ENCODE data around the gene ADGRD1.

The ADGRD1 gene

DNA sequence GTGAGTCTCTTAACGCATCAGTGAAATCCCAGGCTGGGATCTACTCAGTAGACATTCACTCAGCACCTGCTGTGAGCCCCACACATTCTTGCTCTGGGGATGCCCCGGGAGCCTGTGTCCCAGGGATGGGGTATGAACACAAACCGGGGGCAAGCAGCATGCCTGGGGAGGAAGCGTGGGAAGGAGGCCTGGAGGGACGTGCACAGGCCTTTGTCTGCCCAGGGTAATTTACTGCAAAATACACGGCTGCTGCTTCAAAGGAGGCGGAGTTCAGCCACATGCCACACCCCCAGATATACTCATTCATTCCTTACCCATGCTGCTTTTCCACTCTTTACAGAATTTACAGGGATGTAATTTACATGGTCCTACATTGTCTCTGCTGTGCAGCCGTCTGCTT is 187.8 kb downstream of the ADGRD1 start:
- DNase-seq: no peak

DNA sequence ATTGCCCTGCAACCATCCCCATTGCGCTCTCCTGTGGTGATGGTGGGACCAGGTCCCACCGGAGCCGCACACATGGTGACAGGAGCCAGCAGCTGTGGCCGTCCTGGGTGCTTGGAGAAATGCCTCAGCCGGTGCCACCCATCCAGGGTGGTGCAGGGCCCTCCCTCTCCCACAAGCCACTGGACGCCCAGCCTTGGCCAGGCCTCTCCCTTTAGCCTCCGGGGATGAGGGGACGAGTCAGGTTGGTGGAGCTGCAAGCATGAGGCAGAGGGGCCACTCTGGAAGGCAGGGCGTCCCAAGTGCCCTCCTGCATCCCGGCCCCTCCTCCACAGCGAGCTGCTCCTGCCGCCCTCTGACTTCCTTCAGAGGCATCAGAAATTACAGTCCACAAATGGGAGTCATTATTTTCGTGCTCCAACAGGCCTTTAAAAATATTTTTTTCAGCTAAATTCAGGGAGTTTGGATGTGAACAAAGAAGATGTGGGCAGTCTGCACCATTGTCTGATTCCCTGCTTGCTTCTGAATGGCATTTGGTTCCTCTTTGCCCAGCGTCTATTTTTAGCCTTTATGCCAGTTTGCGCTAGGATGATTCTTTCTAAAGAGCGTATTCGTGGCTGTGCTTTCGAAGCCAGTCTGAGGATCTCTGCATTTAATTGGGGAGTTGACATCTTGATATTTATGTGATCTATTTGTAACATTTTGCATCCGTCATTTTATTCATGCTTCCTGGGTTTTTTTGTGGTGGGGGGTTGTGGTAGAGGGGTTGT is 189.4 kb downstream of the ADGRD1 start:
- DNase-seq: no peak

DNA sequence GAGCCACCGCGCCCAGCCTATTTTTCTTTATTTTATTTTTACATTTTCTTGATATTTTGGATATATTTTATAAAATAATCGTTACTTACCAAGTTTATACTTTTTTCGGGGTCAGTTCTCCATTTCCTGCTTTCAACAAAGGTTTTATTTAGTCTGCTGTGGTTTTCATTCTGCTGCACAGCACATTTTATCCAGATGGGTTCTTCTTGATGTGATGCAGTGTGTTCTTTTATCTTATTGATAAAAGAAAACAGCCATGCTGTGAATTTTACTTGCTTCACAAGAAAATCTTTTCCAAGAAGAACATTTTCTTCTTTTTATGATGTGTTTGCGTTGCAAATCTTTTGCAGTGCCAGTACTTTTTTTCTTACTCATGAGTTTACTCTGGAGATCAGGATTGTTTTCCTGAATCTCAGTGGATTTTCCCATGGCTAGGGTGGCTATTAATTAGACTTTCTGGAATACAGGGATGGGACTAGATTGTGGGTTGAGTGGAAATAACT is 192.5 kb downstream of the ADGRD1 start:
- no peak for DNase-seq

DNA sequence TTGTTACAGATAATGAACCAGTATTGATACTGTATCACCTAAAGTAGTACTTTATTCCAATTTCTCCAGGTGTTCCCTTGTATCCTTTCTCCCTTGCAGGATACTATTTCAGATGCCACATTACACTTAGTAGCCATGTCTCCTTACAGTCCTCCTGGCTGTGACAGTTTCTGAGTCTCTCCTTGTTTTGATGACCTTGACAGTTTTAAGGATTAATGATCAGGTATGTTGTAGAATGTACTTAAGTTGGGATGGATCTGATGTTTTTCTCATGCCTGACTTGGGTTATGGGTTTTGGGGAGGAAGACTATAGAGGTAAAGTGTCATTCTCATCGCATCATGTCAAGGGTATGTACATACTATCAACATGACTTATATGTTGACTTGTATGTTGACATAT is 193.6 kb downstream of the ADGRD1 start:
- no peak for DNase-seq

DNA sequence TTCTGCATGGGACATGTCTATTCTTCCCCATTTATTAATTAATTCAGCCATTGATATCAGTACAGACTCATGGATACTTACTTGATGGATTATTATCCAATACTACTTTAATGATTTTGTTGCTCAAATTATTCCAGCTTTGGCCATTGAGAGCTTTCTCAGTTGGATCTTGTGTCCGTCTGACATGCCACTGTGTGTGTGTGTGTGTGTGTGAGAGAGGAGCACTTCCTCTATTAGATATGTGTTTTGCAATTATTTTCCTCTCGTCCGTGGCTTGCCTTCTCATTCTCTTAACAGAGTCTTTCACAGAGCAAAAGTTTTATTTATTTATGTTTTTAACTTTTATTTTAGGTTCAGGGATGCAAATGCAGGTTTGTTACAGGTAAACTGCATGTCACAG is 194.2 kb downstream of the ADGRD1 start:
- no peak for DNase-seq

DNA sequence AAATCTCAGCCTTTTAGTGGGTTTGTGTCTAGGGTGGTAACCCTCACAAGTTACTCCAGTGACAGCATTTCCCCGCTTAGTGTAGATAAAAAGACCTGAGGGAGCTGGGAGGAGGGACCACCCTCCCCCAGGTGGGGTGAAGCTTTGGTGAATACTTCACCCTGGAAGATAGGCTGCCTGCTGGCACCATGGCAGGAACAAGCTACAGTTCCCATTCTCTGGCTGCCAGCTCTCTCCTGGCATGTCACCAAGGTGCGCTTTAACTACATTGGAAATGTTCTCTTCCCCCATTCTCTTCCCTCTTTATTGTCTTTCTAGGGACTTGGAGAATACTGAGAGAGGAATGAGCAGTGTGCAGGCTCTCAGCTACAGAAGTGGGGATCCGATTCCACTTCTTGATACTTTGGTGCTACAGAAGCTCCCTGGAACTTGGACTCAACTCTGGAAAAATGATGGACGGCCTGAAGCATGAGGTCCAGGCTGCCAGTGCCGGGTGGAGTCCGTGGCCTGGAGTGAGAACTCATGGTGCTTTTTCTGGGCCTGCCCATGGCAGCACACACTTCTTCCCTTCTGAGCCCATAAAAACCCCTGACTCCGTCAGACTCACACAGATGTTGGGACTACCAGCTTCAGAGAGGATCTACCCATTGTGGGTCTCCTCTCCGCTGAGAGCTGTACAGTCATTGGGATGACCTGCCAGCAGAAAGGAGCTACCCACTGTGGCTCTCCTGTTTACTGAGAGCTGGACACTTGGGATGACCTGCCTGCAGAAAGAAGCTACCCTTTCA is 198.0 kb downstream of the ADGRD1 start:
- DNase-seq: no peak

DNA sequence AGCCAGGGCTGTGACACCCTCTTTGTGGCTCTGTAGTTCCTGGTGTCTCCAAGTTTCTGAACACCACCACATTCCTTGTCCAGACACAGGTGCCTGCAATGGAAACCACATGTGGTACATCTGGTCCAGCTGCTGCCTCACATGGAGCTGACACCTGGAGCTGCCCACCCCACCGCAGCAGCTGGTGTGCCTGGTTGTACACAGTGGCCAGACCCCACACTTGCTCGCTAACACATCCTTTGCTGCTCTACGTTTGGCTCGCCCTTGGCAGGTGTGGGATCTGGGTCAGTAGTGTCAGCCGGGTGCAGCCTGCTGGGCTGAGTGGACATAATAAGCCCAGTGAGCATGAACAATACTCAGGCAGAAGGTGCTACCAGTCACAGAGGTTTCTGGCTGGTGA is 198.9 kb downstream of the ADGRD1 start:
- no peak for DNase-seq

DNA sequence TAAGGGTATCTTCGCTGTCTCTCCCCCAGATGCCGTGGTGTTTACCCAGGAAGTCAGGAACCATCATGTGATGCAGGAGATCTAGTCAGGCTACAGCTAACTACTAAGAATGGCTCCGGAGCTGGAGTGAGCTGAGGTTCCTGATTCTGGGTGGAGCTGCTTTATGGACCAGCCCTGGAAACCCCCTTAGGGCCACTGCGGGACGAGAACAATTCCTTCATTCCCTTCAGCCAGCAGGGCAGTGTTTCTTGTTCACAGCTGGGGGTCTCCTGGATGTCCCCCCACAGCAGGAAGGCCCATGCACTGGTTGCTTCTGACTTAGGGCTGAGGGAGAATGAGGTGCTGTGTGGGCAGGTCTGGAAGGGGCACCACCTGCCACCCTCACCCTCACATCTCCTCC is 199.3 kb downstream of the ADGRD1 start:
- no peak for DNase-seq

DNA sequence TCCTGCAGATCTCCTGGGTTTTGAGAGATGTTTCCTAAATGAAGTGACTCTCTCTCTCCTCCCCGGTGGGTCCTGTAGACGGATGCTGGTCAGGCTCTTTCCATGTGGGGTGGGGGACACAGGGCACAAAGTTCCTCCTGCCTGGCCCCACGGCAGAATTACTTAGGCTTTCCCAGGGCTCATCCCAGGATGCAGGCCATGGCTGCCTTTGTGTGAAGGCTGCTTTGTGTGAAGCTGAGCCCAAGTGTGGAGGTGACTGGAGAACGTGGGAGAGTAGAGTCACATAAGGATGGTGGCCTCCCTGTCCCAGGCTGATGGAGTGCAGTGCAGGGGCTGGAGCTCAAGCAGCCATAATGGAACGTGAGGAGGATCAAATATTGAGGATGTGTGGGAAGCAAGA is 200.2 kb downstream of the ADGRD1 start:
- DNase-seq: no peak

DNA sequence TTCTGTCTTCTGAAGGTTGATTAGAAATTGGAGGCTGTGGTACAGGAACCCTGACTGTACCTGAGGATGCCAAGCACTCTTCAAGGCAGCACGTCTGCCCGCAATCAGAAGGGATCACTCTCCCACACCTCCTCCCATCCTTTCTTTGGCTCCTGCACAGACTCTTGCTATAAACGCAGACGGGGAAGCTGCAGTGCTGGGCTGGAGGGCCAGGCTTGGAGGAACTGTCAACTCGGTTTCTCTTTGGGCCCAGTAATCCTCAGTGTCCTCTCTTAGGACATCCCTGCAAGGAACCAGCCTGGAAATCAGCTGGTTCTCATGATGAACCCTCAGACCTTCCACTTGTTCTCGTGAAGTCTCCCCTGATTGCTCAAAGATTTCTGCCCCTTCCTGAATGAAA is 201.4 kb downstream of the ADGRD1 start:
- DNase-seq: no peak

DNA sequence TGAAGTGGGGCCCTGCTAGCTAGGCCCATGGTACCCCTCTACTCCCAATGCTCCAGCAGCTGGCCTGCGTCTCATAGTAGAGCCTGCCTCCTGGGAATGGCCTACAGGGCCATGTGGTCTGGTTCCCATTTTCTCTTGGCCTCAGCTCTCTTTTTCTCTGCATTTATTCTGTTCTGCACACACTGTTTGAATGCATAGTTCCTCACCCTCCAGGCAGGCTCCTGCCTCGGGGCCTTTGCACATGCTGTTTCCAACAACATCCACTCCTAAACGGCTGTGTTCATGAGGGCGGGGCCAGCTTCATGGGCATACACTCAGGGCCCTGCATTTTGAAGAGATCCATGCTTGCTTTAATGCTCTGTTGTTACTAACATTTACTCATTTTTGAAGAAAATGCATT is 204.0 kb downstream of the ADGRD1 start:
- DNase-seq: no peak

DNA sequence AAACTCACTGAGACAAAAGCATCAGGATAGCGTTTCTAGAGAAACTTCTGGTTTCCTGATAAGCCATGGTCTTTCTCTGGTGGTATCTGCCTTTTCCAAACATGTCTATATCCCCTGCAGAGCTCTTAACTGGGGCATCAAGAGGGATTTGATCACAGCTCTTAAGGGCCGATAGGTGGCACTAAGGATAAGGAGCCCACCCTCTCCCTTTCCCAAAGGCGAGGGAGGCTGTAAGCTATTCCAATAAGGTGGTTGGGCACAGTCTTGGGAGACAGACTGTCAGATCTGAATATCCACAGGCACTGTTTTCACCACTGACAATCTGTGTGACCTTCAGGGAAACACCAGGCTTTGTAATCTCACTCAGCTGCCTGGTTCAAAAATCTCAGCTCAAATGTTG is 206.0 kb downstream of the ADGRD1 start:
- peak; percentile 3 for DNase-seq

DNA sequence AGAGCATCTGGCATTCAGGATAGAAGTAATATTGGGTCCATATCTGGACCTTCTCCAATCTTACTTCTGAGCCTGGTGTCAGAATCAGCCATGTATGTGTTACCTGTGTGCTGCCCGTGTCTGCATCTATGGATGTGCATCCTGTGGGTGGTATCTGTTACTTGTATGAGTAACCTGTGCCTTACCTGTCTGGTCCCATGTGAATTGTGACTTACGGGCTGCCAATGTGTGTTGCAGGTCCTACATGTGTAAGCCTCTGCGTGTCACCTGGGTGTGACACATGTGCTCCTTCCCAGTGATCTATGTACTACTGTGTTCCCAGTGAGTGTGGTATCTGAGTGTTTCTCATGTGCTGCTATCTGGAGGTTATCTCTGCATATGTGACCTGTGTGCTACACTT is 208.4 kb downstream of the ADGRD1 start:
- DNase-seq: no peak

DNA sequence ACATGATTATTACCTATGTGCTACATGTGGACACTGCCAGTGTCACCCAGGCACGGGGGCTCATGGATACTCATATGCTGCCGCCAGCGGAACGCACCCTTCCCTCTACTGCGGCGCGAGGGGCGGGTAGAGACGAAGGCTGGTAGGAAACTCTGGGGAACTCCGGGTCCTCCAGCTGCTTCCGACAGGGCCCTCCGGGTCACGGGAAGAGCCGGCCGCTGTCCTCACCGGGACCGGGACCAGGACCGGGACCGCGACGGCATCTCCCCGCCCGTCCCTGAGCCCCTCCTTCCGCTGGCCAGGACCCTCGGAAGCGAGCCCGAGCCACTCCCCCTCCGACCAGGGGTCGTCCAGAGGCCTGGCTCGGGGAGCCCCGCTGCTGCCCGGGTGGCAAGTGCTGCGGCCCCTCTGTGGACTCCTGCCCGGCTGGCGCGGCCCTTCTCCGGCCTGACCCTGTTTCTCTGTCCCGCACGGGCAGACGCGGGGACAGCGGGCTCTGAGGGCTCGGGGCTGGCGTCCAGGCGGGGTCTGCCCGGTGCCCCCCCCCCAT is 209.6 kb downstream of the ADGRD1 start:
- no peak for DNase-seq

DNA sequence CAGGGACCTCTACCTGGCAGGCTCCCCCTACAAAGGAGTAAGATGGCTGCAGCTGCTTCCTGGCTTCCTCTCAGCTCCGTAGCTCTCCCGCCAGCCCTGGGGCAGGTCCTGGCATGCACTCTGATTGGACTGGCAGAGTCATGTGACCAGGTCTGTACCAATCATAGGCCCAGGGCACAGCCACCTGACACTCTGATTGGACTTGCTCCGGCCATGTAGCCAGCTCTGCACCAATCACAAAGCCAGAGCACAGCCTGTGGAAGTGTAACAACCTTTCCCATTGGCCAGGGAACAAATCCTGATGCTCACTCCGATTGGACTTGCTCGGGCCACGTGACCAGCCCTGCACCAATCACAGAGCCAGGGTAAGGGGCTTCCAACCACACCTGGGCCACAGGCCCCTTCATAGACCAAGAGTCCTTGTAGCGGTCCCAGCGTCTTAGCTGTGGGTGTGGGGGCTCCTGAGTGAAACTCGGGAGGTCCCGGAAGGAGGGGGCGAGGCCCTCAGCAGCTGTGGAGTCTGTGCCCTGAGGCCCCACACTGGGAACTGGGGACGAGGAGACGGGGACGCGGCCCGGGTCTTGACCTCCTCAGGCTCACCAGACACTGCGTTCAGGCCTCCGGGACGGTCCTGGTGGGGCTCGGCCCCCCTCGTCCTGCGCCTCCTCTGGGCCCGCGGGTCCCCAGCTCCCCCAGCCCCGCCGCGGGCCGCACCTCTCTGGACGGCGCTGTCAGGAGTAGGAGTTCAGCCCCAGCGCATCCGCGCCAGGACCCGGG is 210.6 kb downstream of the ADGRD1 start:
- DNase-seq: no peak

DNA sequence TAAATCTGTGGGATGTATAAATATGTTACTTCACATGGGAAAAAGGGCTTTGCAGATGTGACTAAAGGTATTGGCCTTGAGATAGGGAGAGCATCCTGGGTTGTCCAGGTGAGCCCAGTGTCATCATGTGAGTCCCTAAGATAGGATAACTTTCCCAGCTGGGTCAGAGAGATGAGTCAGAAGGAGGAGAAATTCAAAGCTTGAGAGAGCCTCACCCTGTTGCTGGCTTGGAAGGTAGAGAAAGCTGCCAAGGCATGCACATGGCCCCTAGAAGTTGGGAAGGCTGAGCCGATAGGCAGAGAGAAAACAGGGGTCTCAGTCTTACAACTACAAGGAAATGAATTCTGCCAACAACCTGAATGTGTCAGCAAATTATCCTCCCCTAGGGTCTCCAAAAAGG is 213.0 kb downstream of the ADGRD1 start:
- DNase-seq: no peak

DNA sequence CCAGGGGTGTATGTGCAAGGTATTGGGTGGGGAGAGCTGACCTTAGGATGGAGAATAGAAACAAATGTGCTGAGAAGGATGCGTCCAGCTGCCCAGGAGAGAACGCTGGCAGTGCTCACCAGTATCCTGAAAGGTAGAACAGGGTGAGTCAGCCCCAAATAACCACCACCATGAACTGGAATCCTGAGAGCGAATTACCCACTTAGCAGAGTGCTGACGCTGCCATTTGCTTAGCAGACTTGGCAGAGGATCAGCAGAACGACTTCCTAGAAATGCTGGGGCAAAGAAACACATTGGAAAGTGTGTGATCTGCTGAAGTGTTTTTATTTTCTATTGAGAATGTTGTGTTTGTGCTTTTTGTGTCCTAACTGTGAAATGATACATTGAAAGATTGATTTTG is 213.6 kb downstream of the ADGRD1 start:
- no peak for DNase-seq

DNA sequence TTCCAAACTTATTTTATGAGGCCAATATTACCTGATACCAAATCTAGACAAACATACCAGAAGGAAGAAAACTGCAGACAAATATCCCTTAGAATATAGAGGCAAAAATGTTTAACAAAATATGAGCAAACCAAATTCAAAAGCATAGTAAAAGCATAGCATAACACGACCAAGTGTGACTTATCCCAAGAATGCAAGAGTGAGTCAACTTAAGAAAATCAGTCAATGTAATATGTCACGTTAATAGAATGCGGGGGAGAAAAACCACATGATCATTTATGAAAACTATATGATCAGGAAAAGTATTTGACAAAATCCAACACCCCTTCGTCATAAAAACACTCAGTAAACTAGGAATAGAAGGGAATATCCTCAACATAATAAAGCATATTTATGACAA is 217.3 kb downstream of the ADGRD1 start:
- no peak for DNase-seq

DNA sequence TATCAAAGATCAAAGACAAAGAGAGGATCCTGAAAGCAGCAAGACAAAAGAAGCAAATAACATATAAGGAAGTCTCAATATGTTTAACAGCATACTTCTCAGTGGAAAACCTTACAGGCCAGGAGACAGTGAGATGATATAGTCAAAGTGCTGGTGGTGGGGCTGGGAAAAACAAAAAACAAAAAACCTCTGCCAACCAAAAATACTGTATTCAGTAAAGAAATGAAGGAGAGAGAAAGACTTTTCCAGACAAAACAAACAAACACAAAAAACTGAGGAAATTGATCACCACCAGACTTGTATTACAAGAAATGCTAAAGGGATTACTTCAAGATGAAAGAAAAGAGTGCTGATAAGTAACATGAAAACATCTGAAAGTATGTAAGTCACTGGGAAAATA is 221.2 kb downstream of the ADGRD1 start:
- no peak for DNase-seq

DNA sequence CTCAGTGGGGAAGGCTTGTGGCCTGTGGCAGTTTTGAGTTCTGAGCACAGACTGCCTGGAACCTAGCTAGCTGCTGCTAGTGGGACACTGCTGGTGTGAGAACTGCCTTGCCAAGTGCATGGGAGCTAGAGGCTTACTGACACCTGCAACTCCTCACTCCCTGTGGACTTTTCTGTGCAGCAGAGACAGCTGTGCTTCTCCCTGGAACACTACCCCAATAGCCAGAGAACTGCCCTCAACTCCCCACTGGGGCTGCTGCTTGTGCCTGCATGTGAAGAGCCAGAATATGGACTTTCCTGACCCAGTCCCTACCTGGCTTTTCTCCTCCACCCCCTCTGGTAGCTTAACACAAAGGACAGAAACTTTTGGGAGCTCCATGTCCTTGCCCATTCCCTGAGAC is 222.6 kb downstream of the ADGRD1 start:
- DNase-seq: no peak

DNA sequence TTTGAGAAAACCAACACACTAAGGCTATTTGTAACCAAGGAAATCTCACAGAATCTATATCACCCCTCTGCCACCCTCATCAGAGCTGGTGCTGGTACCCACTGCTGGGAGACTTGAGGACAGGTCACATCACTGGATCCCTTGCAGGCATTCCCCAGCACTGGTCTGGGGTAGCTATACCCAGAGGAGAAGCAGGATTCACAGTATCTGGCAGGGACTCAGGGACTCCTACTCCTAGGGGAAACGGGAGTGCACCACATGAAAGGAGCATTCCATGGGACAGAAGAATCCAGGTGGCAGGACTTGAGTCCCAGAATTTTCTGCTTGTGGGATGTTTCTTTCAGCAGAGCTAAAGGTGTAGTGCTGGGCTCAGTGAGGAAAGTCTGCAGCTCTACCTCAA is 223.2 kb downstream of the ADGRD1 start:
- DNase-seq: no peak

DNA sequence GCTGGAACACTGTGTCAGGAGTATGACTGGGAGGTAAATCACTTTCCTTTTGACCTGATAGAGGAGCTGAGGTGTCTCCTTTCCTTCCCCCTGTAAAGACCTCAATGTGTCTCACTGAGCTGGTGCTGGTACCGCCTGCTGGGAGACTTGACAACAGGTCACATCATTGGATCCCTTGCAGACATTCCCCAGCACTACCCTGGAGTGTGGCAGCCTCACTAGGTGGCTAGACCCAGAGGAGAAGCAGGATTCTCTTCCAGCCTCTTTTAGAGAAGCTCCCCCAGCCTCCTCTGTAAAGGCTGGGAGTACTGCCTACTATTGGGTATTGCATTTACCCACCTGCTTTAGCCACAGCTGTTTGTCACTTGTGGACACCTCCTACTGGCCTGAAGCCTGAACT is 223.9 kb downstream of the ADGRD1 start:
- no peak for DNase-seq

DNA sequence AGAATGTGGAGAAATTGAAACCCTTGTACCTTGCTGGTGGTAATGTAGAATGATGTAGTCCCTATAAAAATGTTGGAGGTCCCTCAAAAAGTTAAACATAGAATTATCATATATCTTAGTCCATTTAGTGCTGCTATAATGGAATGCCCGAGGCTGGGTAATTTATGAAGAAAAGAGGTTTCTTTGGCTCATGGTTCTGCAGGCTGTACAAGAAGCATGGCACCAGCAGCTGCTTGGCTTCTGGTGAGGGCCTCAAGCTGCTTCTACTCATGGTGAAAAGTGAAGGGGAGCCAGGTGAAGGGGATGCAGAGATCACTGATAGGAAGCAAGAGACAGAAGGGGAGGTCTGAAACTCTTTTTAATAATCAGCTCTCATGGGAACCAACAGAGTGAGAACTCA is 233.9 kb downstream of the ADGRD1 start:
- DNase-seq: no peak

Data from SHP77 treated with DMSO at 0.1 percent for 48 hours (cell line).